HepG2 (cell line): ENCODE data around the gene PANX1. TPM values are rescaled to one million over a fixed set of nuclear protein-coding genes. Genes with fewer than 3 reads are reported as not detected.
"Not testable (repeated sequence)": the region's sequence is repeated elsewhere in the genome, so short reads cannot be mapped to it uniquely, and the experiment has no call there.

Experiments
- ATAC-seq: fragments of 200-7000 bp; cut with Tn5 transposase; 3 replicates; pipeline ENCODE4 v1.9.1; 2020; ENCODE audit warnings: mild to moderate bottlenecking, moderate library complexity
- BruUV-seq: library from RNA; stranded (reverse); fragments of 400-500 nt; replicated peaks from 2 replicates; lab custom pipeline; 2021; lab: Mats Ljungman, UMichigan
- CTCF ChIA-PET: fragments of 300-600 bp; formaldehyde crosslinking; extraction: SDS; loops from one replicate; lab custom pipeline; 2021; ENCODE audit warnings: low total read pairs, inconsistent platforms, low intra/inter-chr PET ratio; lab: Yijun Ruan, JAX
- POLR2A ChIA-PET: fragments of 350-600 bp; sonication (Branson Sonifier 250); formaldehyde crosslinking; loops from one replicate; lab custom pipeline; 2020; ENCODE audit warnings: antibody characterized with exemption, inconsistent platforms; lab: Yijun Ruan, JAX
- DNase-seq: peaks from one replicate; pipeline ENCODE4 v3.0.0-alpha.2; 2015; ENCODE audit warnings: low spot score
- FAIRE-seq: peaks from 3 replicates; lab custom pipeline; 2011; peaks lifted over from hg19 to GRCh38; lab: Jason Lieb, UNC
- H2AFZ ChIP-seq: one replicate; pipeline ENCODE4 v1.6.1; 2011; ENCODE audit warnings: low read length, inconsistent platforms
- H3K27ac ChIP-seq: fragments of 300-600 bp; 3 replicates; pipeline ENCODE4 v1.8.0; 2011; ENCODE audit warnings: mixed run types, mild to moderate bottlenecking, mixed read lengths, low read length, inconsistent platforms; ENCODE audit not compliant: insufficient read depth; ENCODE audit errors: extremely low read length
- H3K27me3 ChIP-seq, 2 experiments: fragments of 200-600 bp in 1 of 2; 2 replicates in 1 of 2; 3 replicates in 1 of 2; pipeline versions ENCODE4 v1.6.0 to v1.8.0; 2011; ENCODE audit warnings: low read length in 2 of 2, mild to moderate bottlenecking in 2 of 2, moderate library complexity in 2 of 2, inconsistent platforms in 1 of 2; ENCODE audit not compliant: insufficient read depth in 2 of 2, control insufficient read depth in 1 of 2
- H3K36me3 ChIP-seq, 2 experiments: fragments of 200-600 bp in 1 of 2; replicated peaks in 1 of 2; 2 replicates in 1 of 2; 3 replicates in 1 of 2; pipeline versions ENCODE4 v1.5.1 to v1.8.0; 2011; ENCODE audit warnings: low read length in 2 of 2, inconsistent platforms in 1 of 2; ENCODE audit not compliant: insufficient read depth in 2 of 2, control insufficient read depth in 1 of 2
- H3K4me1 ChIP-seq: 2 replicates; pipeline ENCODE4 v1.5.1; 2012; ENCODE audit warnings: low read length, inconsistent platforms; ENCODE audit not compliant: insufficient read depth
- H3K4me2 ChIP-seq: 2 replicates; pipeline ENCODE4 v1.6.0; 2011; ENCODE audit warnings: low read depth, low read length, inconsistent platforms
- H3K4me3 ChIP-seq, 3 experiments: fragments of 200-600 bp in 1 of 3; sonication (generic), shearing (Covaris generic) in 1 of 3; replicated peaks in 1 of 3; 2 replicates each; pipeline ENCODE4 v1.5.1; 2011 to 2016; ENCODE audit warnings: low read length in 3 of 3, inconsistent platforms in 2 of 3, low read depth in 2 of 3, mild to moderate bottlenecking in 2 of 3, control low read depth in 1 of 3, mixed read lengths in 1 of 3; ENCODE audit not compliant: insufficient read depth in 1 of 3
- H3K79me2 ChIP-seq: one replicate; pipeline ENCODE4 v1.6.1; 2011; ENCODE audit warnings: low read length, inconsistent platforms; ENCODE audit not compliant: insufficient read depth
- H3K9ac ChIP-seq: 2 replicates; pipeline ENCODE4 v1.6.0; 2011; ENCODE audit warnings: mild to moderate bottlenecking, low read depth, low read length, inconsistent platforms; ENCODE audit not compliant: insufficient read depth
- H3K9me3 ChIP-seq: 2 replicates; pipeline ENCODE4 v1.5.1; 2012; ENCODE audit warnings: mild to moderate bottlenecking, low read length
- H4K20me1 ChIP-seq: 2 replicates; pipeline ENCODE4 v1.6.0; 2011; ENCODE audit warnings: inconsistent platforms, mild to moderate bottlenecking, low read length, moderate library complexity; ENCODE audit not compliant: insufficient read depth
- FOSL2 ChIP-seq: sonication (generic); formaldehyde crosslinking; IDR thresholded peaks from 2 replicates; pipeline ENCODE4 v1.4.0; 2020; ENCODE audit warnings: missing genetic modification reagents
- KLF6 ChIP-seq: IDR thresholded peaks from 2 replicates; pipeline ENCODE4 v1.8.0; 2016; ENCODE audit warnings: missing biosample characterization, missing genetic modification reagents
- POLR2AphosphoS2 ChIP-seq: IDR thresholded peaks from 2 replicates; pipeline ENCODE4 v1.6.1; 2011; ENCODE audit warnings: low read depth, low read length, improper control_type of control experiment
- PPARG ChIP-seq: conservative IDR thresholded peaks from 2 replicates; pipeline ENCODE4 v1.6.1; 2016; ENCODE audit warnings: missing biosample characterization, missing genetic modification reagents
- TAF1 ChIP-seq: sonication (generic); formaldehyde crosslinking; IDR thresholded peaks from 2 replicates; pipeline ENCODE4 v1.4.0; 2020; ENCODE audit warnings: missing genetic modification reagents
- ZFP36L2 ChIP-seq: sonication (generic); formaldehyde crosslinking; IDR thresholded peaks from 2 replicates; pipeline ENCODE4 v1.4.0; 2020; ENCODE audit warnings: missing genetic modification reagents
- ZMAT5 ChIP-seq: sonication (generic); formaldehyde crosslinking; IDR thresholded peaks from 2 replicates; pipeline ENCODE4 v1.5.0; 2020; ENCODE audit warnings: mild to moderate bottlenecking, low read depth, missing genetic modification reagents, borderline replicate concordance
- ZNF652 ChIP-seq: IDR thresholded peaks from 2 replicates; pipeline ENCODE4 v1.6.1; 2016; ENCODE audit warnings: low read depth, borderline replicate concordance
- WGBS: methylation state at CpG from one replicate; pipeline ENCODE4 v1.1.6; 2017; ENCODE audit warnings: low lambda C conversion rate; 5-methylcytosine and 5-hydroxymethylcytosine counted together
- in situ Hi-C: cut with HindIII; loops from 2 replicates; pipeline ENCODE4 v1.10.0; 2017; ENCODE audit warnings: low pct_unique_long_range_greater_than_20kb; ENCODE audit not compliant: extremely low pct_ligation_motif_present
- intact Hi-C: fragments of 100-400 bp; cut with micrococcal nuclease; formaldehyde crosslinking; loops from one replicate; pipeline ENCODE4 v1.10.0; 2022; ENCODE audit not compliant: unreplicated experiment
- polyA plus RNA-seq, 8 experiments: library from polyadenylated mRNA; depleted of rRNA in 3 of 8; stranded (reverse) in 7 of 8; unstranded in 1 of 8; fragments of >200 nt; fragmentation: Illumina TruSeq in 4 of 8; extraction: Trizol in 4 of 8; gene quantifications; 2 replicates each; pipeline versions ENCODE4 v1.2.1 to v1.2.3, GENCODE V29; 2011 to 2016; ENCODE audit warnings: low read depth in 4 of 8, missing spikeins in 1 of 8, mixed read lengths in 1 of 8; ENCODE audit not compliant: insufficient read depth in 1 of 8
- total RNA-seq, 5 experiments: library from RNA; depleted of rRNA; stranded (reverse); fragments of >200 nt; fragmentation: Illumina TruSeq; extraction: Trizol; gene quantifications; 2 replicates each; pipeline ENCODE4 v1.2.3, GENCODE V29; 2016; ENCODE audit warnings: low read depth in 1 of 5

Gene PANX1
- total and polyA plus RNA-seq, 2 of the 13 experiments (the other 11 are each of a cell fraction or from before 2014, with no cell fraction given), result 8.3 to 24.8 TPM

- ATAC-seq, H3K27me3 ChIP-seq, BruUV-seq, POLR2A ChIA-PET, CTCF ChIA-PET, DNase-seq, H2AFZ ChIP-seq, H4K20me1 ChIP-seq, in situ Hi-C loops, H3K4me3 ChIP-seq, H3K27ac ChIP-seq, H3K4me2 ChIP-seq, H3K9me3 ChIP-seq, H3K79me2 ChIP-seq, H3K9ac ChIP-seq, FAIRE-seq, H3K36me3 ChIP-seq: not testable (repeated sequence)
- intact Hi-C loops, result loop anchor here (10.0 kb wide), 1 partner anchor 196 kb away; no protein-coding TSS in a partner anchor
- peaks cover 19% of the 10 kb centered on the region for H3K4me1 ChIP-seq
- whole genome bisulfite sequencing, result 51% methylated on average over 2 of the region's 2 CpGs
Observed at GRCh38 chr11:94120516-94120915, 8.1 kb upstream of the PANX1 start.

DNA sequence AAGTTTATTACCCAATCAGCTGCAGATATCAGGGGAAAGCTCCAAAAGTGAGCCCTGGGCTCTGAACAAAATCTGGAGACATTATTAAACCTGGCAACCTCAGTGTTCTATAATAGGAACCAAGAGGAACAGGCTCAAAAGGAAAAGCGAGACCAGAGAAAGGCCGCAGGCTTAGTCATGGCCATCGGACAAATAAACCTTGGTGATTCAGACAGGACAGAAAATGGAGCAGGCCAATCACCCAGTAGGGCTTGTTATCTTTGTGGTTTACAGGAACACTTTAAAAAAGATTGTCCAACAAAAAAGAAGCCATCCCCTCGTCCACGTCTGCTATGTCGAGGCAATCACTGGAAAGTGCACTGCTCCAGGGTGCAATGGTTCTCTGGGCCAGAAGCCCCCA is 7.7 kb upstream of the PANX1 start:
- no TSS peak for BruUV-seq
- H2AFZ ChIP-seq, result no peak overlapping the region
- H3K27me3 ChIP-seq, result no peaks in the 10 kb centered on the region
- ATAC-seq, result no peak
- ChIA-PET CTCF (no interaction called here), POLR2A (no interaction called here)
- H3K27ac ChIP-seq, result no peak overlapping the region
- H3K36me3 ChIP-seq, result no peaks in the 10 kb centered on the region
- no peak for FAIRE-seq
- no peak overlapping the region for H3K4me3 ChIP-seq
- H3K4me1 ChIP-seq, result peaks cover 16% of the 10 kb centered on the region
- H3K9ac ChIP-seq, result no peak overlapping the region
- H3K79me2 ChIP-seq, result no peaks in the 10 kb centered on the region
- no peaks in the 10 kb centered on the region for H4K20me1 ChIP-seq
- DNase-seq, result no peak
- in situ Hi-C loops (no loop called here), intact Hi-C loops (loop anchor here (10.0 kb wide), 1 partner anchor 196 kb away; no protein-coding TSS in a partner anchor)
- TF ChIP-seq PPARG (CRISPR knock-in tag) (no peak), FOSL2 (CRISPR knock-in tag) (no peak), POLR2AphosphoS2 (no peak), KLF6 (CRISPR knock-in tag) (no peak), ZNF652 (CRISPR knock-in tag) (no peak), ZMAT5 (CRISPR knock-in tag) (no peak), TAF1 (CRISPR knock-in tag) (no peak), ZFP36L2 (no peak)
- H3K9me3 ChIP-seq, result no peaks in the 10 kb centered on the region
- H3K4me2 ChIP-seq, result no peak overlapping the region
- WGBS, result 66% methylated on average over 6 of the region's 6 CpGs
